ENCODE measurements around the gene MUC3A. TPM values are rescaled to one million over a fixed set of nuclear protein-coding genes. Genes with fewer than 3 reads are reported as not detected.
"Not testable (repeated sequence)": the region's sequence is repeated elsewhere in the genome, so short reads cannot be mapped to it uniquely, and the experiment has no call there.

Gene MUC3A
- polyA plus RNA-seq, 4 donors, result 49.6 to 242 (median 104) TPM

GRCh38 chr7:100933734-100934133 lies 15.6 kb upstream of the MUC3A start:
- Histone ChIP-seq H3K9me3 (ENCODE audit: control insufficient read depth in 2 of 2, insufficient read depth in 1 of 2, low read depth in 1 of 2, low read length in 1 of 2) (peaks cover 0 to 13% of the 10 kb centered on the region in 2 donors), H3K36me3 (ENCODE audit: control insufficient read depth in 3 of 3, insufficient read depth in 2 of 3, low read depth in 1 of 3, low read length in 3 of 3) (no peaks in the 10 kb centered on the region), H3K4me1 (ENCODE audit: control insufficient read depth in 3 of 3, insufficient read depth in 2 of 3, low read depth in 1 of 3, low read length in 2 of 3) (no peaks in the 10 kb centered on the region), H3K27me3 (ENCODE audit: control insufficient read depth in 3 of 3, insufficient read depth in 3 of 3, low read length in 3 of 3) (no peaks in the 10 kb centered on the region), H3K4me3 (ENCODE audit: low read depth in 1 of 3, low read length in 3 of 3) (no peak overlapping the region), H3K27ac (ENCODE audit: low read depth in 1 of 3, low read length in 2 of 3) (no peak overlapping the region)
- DNase-seq, result no peak
- FAIRE-seq, result no peak
- 48 to 63% (median 54%) methylated on average over 4 of the region's 4 CpGs for WGBS, 3 donors

GRCh38 chr7:100935381-100935780 lies 14.0 kb upstream of the MUC3A start:
- not testable (repeated sequence) for DNase-seq; H3K4me3 ChIP-seq (ENCODE audit: low read depth in 1 of 3, low read length in 3 of 3); FAIRE-seq; H3K27ac ChIP-seq (ENCODE audit: low read depth in 1 of 3, low read length in 2 of 3); H3K4me1 ChIP-seq (ENCODE audit: control insufficient read depth in 3 of 3, insufficient read depth in 2 of 3, low read depth in 1 of 3, low read length in 2 of 3); H3K27me3 ChIP-seq (ENCODE audit: control insufficient read depth in 3 of 3, insufficient read depth in 3 of 3, low read length in 3 of 3); H3K36me3 ChIP-seq (ENCODE audit: control insufficient read depth in 3 of 3, insufficient read depth in 2 of 3, low read depth in 1 of 3, low read length in 3 of 3)
- 39 to 69% (median 56%) methylated on average over 2 of the region's 2 CpGs for WGBS, 3 donors
- peaks cover 0 to 22% of the 10 kb centered on the region in 2 donors for H3K9me3 ChIP-seq (ENCODE audit: control insufficient read depth in 2 of 2, insufficient read depth in 1 of 2, low read depth in 1 of 2, low read length in 1 of 2)

- H3K4me1 ChIP-seq (ENCODE audit: control insufficient read depth in 3 of 3, insufficient read depth in 2 of 3, low read depth in 1 of 3, low read length in 2 of 3); DNase-seq; FAIRE-seq; H3K4me3 ChIP-seq (ENCODE audit: low read depth in 1 of 3, low read length in 3 of 3); H3K36me3 ChIP-seq (ENCODE audit: control insufficient read depth in 3 of 3, insufficient read depth in 2 of 3, low read depth in 1 of 3, low read length in 3 of 3); H3K27ac ChIP-seq (ENCODE audit: low read depth in 1 of 3, low read length in 2 of 3); H3K27me3 ChIP-seq (ENCODE audit: control insufficient read depth in 3 of 3, insufficient read depth in 3 of 3, low read length in 3 of 3): not testable (repeated sequence)
- WGBS, 3 donors, result 88 to 94% (median 92%) methylated on average over 7 of the region's 7 CpGs
- H3K9me3 ChIP-seq (ENCODE audit: control insufficient read depth in 2 of 2, insufficient read depth in 1 of 2, low read depth in 1 of 2, low read length in 1 of 2), result peaks cover 0 to 27% of the 10 kb centered on the region in 2 donors
Observed at GRCh38 chr7:100936167-100936566, 13.2 kb upstream of the MUC3A start.

- H3K36me3 ChIP-seq (ENCODE audit: control insufficient read depth in 3 of 3, insufficient read depth in 2 of 3, low read depth in 1 of 3, low read length in 3 of 3), result no peaks in the 10 kb centered on the region
- H3K27ac ChIP-seq (ENCODE audit: low read depth in 1 of 3, low read length in 2 of 3), result peak overlapping the region; percentile 21 to 78 (median 57)
- peaks cover 0 to 2% (median 0%) of the 10 kb centered on the region in 3 donors for H3K27me3 ChIP-seq (ENCODE audit: control insufficient read depth in 3 of 3, insufficient read depth in 3 of 3, low read length in 3 of 3)
- DNase-seq (peak; percentile 87 to 91), FAIRE-seq (no peak)
- peaks cover 0 to 11% (median 1%) of the 10 kb centered on the region in 3 donors for H3K4me1 ChIP-seq (ENCODE audit: control insufficient read depth in 3 of 3, insufficient read depth in 2 of 3, low read depth in 1 of 3, low read length in 2 of 3)
- H3K9me3 ChIP-seq (ENCODE audit: control insufficient read depth in 2 of 2, insufficient read depth in 1 of 2, low read depth in 1 of 2, low read length in 1 of 2), result peaks cover 0 to 19% of the 10 kb centered on the region in 2 donors
- WGBS, 3 donors, result 27 to 47% (median 34%) methylated on average over 9 of the region's 9 CpGs
- H3K4me3 ChIP-seq (ENCODE audit: low read depth in 1 of 3, low read length in 3 of 3), result no peak overlapping the region
Observed at GRCh38 chr7:100942045-100942774, 7.1 kb upstream of the MUC3A start.

- 82 to 88% (median 88%) methylated on average over 5 of the region's 5 CpGs for WGBS, 3 donors
- H3K27me3 ChIP-seq (ENCODE audit: control insufficient read depth in 3 of 3, insufficient read depth in 3 of 3, low read length in 3 of 3), result peaks cover 0 to 2% (median 0%) of the 10 kb centered on the region in 3 donors
- no peak for FAIRE-seq
- no peak overlapping the region for H3K4me3 ChIP-seq (ENCODE audit: low read depth in 1 of 3, low read length in 3 of 3)
- DNase-seq, result no peak
- H3K4me1 ChIP-seq (ENCODE audit: control insufficient read depth in 3 of 3, insufficient read depth in 2 of 3, low read depth in 1 of 3, low read length in 2 of 3), result peaks cover 0 to 11% (median 1%) of the 10 kb centered on the region in 3 donors
- no peak overlapping the region for H3K27ac ChIP-seq (ENCODE audit: low read depth in 1 of 3, low read length in 2 of 3)
- H3K36me3 ChIP-seq (ENCODE audit: control insufficient read depth in 3 of 3, insufficient read depth in 2 of 3, low read depth in 1 of 3, low read length in 3 of 3), result no peaks in the 10 kb centered on the region
- H3K9me3 ChIP-seq (ENCODE audit: control insufficient read depth in 2 of 2, insufficient read depth in 1 of 2, low read depth in 1 of 2, low read length in 1 of 2), result peaks cover 0 to 19% of the 10 kb centered on the region in 2 donors
Observed at GRCh38 chr7:100943693-100944092, 5.6 kb upstream of the MUC3A start.

GRCh38 chr7:100944138-100944537 lies 5.2 kb upstream of the MUC3A start:
- DNase-seq (no peak), FAIRE-seq (no peak)
- 80 to 91% (median 87%) methylated on average over 4 of the region's 4 CpGs for WGBS, 3 donors
- H3K27me3 ChIP-seq (ENCODE audit: control insufficient read depth in 3 of 3, insufficient read depth in 3 of 3, low read length in 3 of 3), result peaks cover 0 to 2% (median 2%) of the 10 kb centered on the region in 3 donors
- H3K9me3 ChIP-seq (ENCODE audit: control insufficient read depth in 2 of 2, insufficient read depth in 1 of 2, low read depth in 1 of 2, low read length in 1 of 2), result peaks cover 0 to 17% of the 10 kb centered on the region in 2 donors
- no peak overlapping the region for H3K27ac ChIP-seq (ENCODE audit: low read depth in 1 of 3, low read length in 2 of 3)
- peaks cover 0 to 15% (median 1%) of the 10 kb centered on the region in 3 donors for H3K4me1 ChIP-seq (ENCODE audit: control insufficient read depth in 3 of 3, insufficient read depth in 2 of 3, low read depth in 1 of 3, low read length in 2 of 3)
- H3K36me3 ChIP-seq (ENCODE audit: control insufficient read depth in 3 of 3, insufficient read depth in 2 of 3, low read depth in 1 of 3, low read length in 3 of 3), result no peaks in the 10 kb centered on the region
- no peak overlapping the region for H3K4me3 ChIP-seq (ENCODE audit: low read depth in 1 of 3, low read length in 3 of 3)

GRCh38 chr7:100946111-100946510 lies 3.2 kb upstream of the MUC3A start:
- FAIRE-seq (no peak), DNase-seq (no peak)
- H3K27me3 ChIP-seq (ENCODE audit: control insufficient read depth in 3 of 3, insufficient read depth in 3 of 3, low read length in 3 of 3), result peaks cover 0 to 5% (median 2%) of the 10 kb centered on the region in 3 donors
- H3K9me3 ChIP-seq (ENCODE audit: control insufficient read depth in 2 of 2, insufficient read depth in 1 of 2, low read depth in 1 of 2, low read length in 1 of 2), result peaks cover 0 to 4% of the 10 kb centered on the region in 2 donors
- 81 to 91% (median 89%) methylated on average over 4 of the region's 4 CpGs for WGBS, 3 donors
- no peak overlapping the region for H3K27ac ChIP-seq (ENCODE audit: low read depth in 1 of 3, low read length in 2 of 3)
- peaks cover 0 to 30% (median 1%) of the 10 kb centered on the region in 3 donors for H3K4me1 ChIP-seq (ENCODE audit: control insufficient read depth in 3 of 3, insufficient read depth in 2 of 3, low read depth in 1 of 3, low read length in 2 of 3)
- peaks cover 0 to under 1% (median 0%) of the 10 kb centered on the region in 3 donors for H3K36me3 ChIP-seq (ENCODE audit: control insufficient read depth in 3 of 3, insufficient read depth in 2 of 3, low read depth in 1 of 3, low read length in 3 of 3)
- H3K4me3 ChIP-seq (ENCODE audit: low read depth in 1 of 3, low read length in 3 of 3), result no peak overlapping the region

- 80 to 89% (median 81%) methylated on average over 11 of the region's 11 CpGs for WGBS, 3 donors
- FAIRE-seq, result no peak
- H3K36me3 ChIP-seq (ENCODE audit: control insufficient read depth in 3 of 3, insufficient read depth in 2 of 3, low read depth in 1 of 3, low read length in 3 of 3), result peaks cover 0 to 8% (median 3%) of the 10 kb centered on the region in 3 donors
Observed at GRCh38 chr7:100946766-100947365, 2.5 kb upstream of the MUC3A start.

More at GRCh38 chr7:100946766-100947365, 2.5 kb upstream of the MUC3A start:
- Histone ChIP-seq H3K27me3 (ENCODE audit: control insufficient read depth in 3 of 3, insufficient read depth in 3 of 3, low read length in 3 of 3) (peaks cover 0 to 7% (median 2%) of the 10 kb centered on the region in 3 donors), H3K27ac (ENCODE audit: low read depth in 1 of 3, low read length in 2 of 3) (no peak overlapping the region), H3K4me3 (ENCODE audit: low read depth in 1 of 3, low read length in 3 of 3) (no peak overlapping the region), H3K9me3 (ENCODE audit: control insufficient read depth in 2 of 2, insufficient read depth in 1 of 2, low read depth in 1 of 2, low read length in 1 of 2) (peaks cover 0 to 4% of the 10 kb centered on the region in 2 donors), H3K4me1 (ENCODE audit: control insufficient read depth in 3 of 3, insufficient read depth in 2 of 3, low read depth in 1 of 3, low read length in 2 of 3) (peaks cover 0 to 30% (median 1%) of the 10 kb centered on the region in 3 donors)
- no peak for DNase-seq
